GM10847 (cell line): ENCODE results near the gene ELAVL1.
A peak's percentile ranks its signal among the peaks of the same experiment; 100 is the strongest.

Experiments
- POLR2A ChIP-seq: IDR thresholded peaks from 2 replicates; pipeline ENCODE4 v1.6.1; 2011; ENCODE audit not compliant: insufficient read length; ENCODE audit errors: extremely low read depth

ELAVL1 gene

GRCh38 chr19:7925171-7925851, 80.1 kb downstream of the ELAVL1 start:
- no peak for TF ChIP-seq POLR2A

- TF ChIP-seq POLR2A = no peak
Measured at GRCh38 chr19:7924651-7925170, 80.7 kb downstream of the ELAVL1 start.

- no peak for TF ChIP-seq POLR2A
Measured at GRCh38 chr19:7924241-7924640, 81.2 kb downstream of the ELAVL1 start.

GRCh38 chr19:7923295-7924191, 81.9 kb downstream of the ELAVL1 start:
- TF ChIP-seq POLR2A = no peak

GRCh38 chr19:7922836-7923195, 82.6 kb downstream of the ELAVL1 start:
- TF ChIP-seq POLR2A = no peak

- no peak for TF ChIP-seq POLR2A
Measured at GRCh38 chr19:7921967-7922835, 83.2 kb downstream of the ELAVL1 start.

GRCh38 chr19:7921302-7921966, 84.0 kb downstream of the ELAVL1 start:
- no peak for TF ChIP-seq POLR2A

- peak; percentile 20 for TF ChIP-seq POLR2A
Measured at GRCh38 chr19:7920519-7921301, 84.7 kb downstream of the ELAVL1 start.

- TF ChIP-seq POLR2A = peak; percentile 64
Measured at GRCh38 chr19:7919610-7920518, 85.6 kb downstream of the ELAVL1 start, which contains the start of gene SNAPC2. Gene SNAPC2 (plus strand): TSS chr19:7920338. CDS start chr19:7920367, 29 bp downstream.

GRCh38 chr19:7918615-7919421, 86.6 kb downstream of the ELAVL1 start:
- TF ChIP-seq POLR2A = no peak

- TF ChIP-seq POLR2A = no peak
Measured at GRCh38 chr19:7917267-7918061, 88.0 kb downstream of the ELAVL1 start.

GRCh38 chr19:7916955-7917266, 88.5 kb downstream of the ELAVL1 start:
- TF ChIP-seq POLR2A = no peak
